ENCODE results near the gene RAP2A.
A peak's percentile ranks its signal among the peaks of the same experiment; 100 is the strongest.

RAP2A gene

GRCh38 chr13:97445522-97446187 lies 11.7 kb downstream of the RAP2A start:
- DNase-seq (no peak), ATAC-seq (replicated peaks) (no peak)
- Mint-ChIP-seq H3K4me1 (ENCODE audit: low read depth in 2 of 2) (peaks cover 19 to 34% of the 10 kb centered on the region in 2 donors), H3K27me3 (no peaks in the 10 kb centered on the region), H3K9me3 (no peaks in the 10 kb centered on the region), H3K4me3 (no peak overlapping the region), H3K36me3 (ENCODE audit: insufficient read depth) (peaks cover 12% of the 10 kb centered on the region), H3K27ac (peak overlapping the region in 1 of 2 donors; percentile 52)

DNA sequence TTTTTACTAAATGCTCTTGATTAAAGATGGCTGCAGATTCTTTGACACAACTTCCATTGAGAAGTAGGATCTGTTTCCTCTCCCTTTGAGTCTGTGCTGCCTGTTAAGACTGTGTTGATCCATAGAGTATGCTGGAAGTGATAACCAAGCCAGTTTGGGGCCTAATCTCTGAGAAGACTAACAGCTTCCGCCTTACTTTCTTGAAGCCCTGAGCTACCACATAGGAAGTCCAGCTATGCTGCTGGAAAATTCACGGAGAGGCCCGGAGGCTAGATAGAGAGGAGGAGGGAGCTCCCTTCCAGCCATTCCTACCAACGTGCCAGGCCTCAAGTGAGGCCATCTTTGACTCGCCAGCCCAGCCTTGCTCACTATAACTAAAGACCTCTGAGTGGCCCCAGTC lies 12.5 kb downstream of the RAP2A start:
- ATAC-seq (replicated peaks) (no peak), DNase-seq (no peak)
- Mint-ChIP-seq H3K27me3 (no peaks in the 10 kb centered on the region), H3K9me3 (no peaks in the 10 kb centered on the region), H3K4me1 (ENCODE audit: low read depth in 2 of 2) (peaks cover 19 to 37% of the 10 kb centered on the region in 2 donors), H3K4me3 (no peak overlapping the region), H3K27ac (peak overlapping the region in 1 of 2 donors; percentile 52), H3K36me3 (ENCODE audit: insufficient read depth) (peaks cover 12% of the 10 kb centered on the region)

GRCh38 chr13:97448503-97449251 lies 14.7 kb downstream of the RAP2A start:
- ATAC-seq (replicated peaks) (no peak), DNase-seq (no peak)
- peaks cover 12% of the 10 kb centered on the region for H3K36me3 Mint-ChIP-seq (ENCODE audit: insufficient read depth)
- peaks cover 19 to 46% of the 10 kb centered on the region in 2 donors for H3K4me1 Mint-ChIP-seq (ENCODE audit: low read depth in 2 of 2)
- H3K9me3 Mint-ChIP-seq: peaks cover 0 to 3% of the 10 kb centered on the region in 2 donors
- H3K4me3 Mint-ChIP-seq: peak overlapping the region in 1 of 2 donors; percentile 5
- no peaks in the 10 kb centered on the region for H3K27me3 Mint-ChIP-seq
- peak overlapping the region; percentile 15 to 49 for H3K27ac Mint-ChIP-seq

DNA sequence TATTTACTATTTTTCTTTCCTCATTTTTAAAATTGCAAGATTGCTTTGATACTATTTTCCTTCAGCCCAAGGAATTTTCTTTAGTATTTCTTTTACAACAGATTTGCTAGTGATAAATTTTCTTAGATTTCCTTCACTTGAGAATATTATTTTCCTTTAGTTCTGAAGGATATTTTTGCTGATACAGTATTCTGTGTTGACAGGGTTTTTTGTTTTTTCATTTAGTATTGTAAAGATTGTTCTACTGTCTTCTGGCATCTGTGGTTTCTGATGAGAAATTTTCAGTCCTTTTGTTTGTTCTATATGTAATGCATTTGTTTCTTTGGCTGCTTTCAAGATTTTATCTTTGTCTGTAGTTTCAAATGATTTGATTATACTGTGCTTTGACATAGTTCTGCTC lies 20.7 kb downstream of the RAP2A start:
- no peak for ATAC-seq (replicated peaks)
- Mint-ChIP-seq H3K4me3 (no peak overlapping the region), H3K4me1 (ENCODE audit: low read depth in 2 of 2) (peaks cover 22 to 42% of the 10 kb centered on the region in 2 donors), H3K36me3 (ENCODE audit: insufficient read depth) (peaks cover 3% of the 10 kb centered on the region), H3K27me3 (no peaks in the 10 kb centered on the region), H3K27ac (no peak overlapping the region), H3K9me3 (peaks cover 0 to 3% of the 10 kb centered on the region in 2 donors)
- DNase-seq: no peak

GRCh38 chr13:97456047-97456446 lies 22.1 kb downstream of the RAP2A start:
- Mint-ChIP-seq H3K36me3 (ENCODE audit: insufficient read depth) (no peaks in the 10 kb centered on the region), H3K4me3 (peak overlapping the region in 1 of 2 donors; percentile 38), H3K4me1 (ENCODE audit: low read depth in 2 of 2) (peaks cover 28 to 53% of the 10 kb centered on the region in 2 donors), H3K27ac (peak overlapping the region in 1 of 2 donors; percentile 29), H3K27me3 (no peaks in the 10 kb centered on the region), H3K9me3 (peaks cover 0 to 3% of the 10 kb centered on the region in 2 donors)
- DNase-seq: no peak
- ATAC-seq (replicated peaks): no peak

- Mint-ChIP-seq H3K4me1 (ENCODE audit: low read depth in 2 of 2) (peaks cover 26 to 36% of the 10 kb centered on the region in 2 donors), H3K27me3 (no peaks in the 10 kb centered on the region), H3K27ac (peak overlapping the region in 1 of 2 donors; percentile 62), H3K4me3 (no peak overlapping the region), H3K36me3 (ENCODE audit: insufficient read depth) (no peaks in the 10 kb centered on the region), H3K9me3 (no peaks in the 10 kb centered on the region)
- no peak for ATAC-seq (replicated peaks)
- no peak for DNase-seq
These were observed 25.3 kb downstream of the RAP2A start for GRCh38 chr13:97459215-97459777.

DNA sequence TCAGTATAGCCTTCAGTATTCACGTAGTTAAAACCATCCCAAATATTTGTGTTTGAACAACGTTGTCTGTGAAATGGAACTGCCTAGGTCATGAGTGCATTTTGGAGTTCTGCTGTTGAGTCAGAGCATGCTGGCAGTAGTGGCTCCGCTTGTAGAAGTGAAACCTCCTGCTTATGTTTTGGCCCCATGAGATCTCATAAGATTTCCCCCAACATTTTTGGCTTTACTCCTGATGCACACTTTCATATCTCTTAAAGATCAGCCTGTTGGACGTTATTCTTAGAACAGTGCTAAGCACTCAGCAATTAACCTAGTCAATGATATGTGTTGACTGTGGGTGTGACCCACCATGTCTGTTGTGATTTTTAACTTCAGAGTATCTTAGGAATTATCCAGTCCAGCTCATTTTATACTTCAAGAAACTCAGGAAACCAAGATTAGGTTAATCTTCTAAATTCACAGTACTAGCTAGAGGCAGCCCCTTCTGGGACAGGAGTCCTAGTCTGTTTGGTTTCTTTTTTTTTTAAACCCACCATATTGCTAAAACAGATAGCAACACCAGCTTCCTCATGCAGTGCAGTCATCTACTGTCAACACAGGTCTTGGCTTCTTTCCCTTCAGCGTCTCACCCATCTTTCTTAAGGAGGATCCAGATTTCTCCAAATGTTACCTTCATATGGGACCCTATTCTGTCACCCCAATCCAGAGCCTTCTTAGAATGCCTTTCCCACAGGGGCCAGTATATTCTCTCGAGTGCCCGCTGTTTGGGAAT lies 26.2 kb downstream of the RAP2A start:
- Mint-ChIP-seq H3K27ac (peak overlapping the region; percentile 62 to 72), H3K4me3 (peak overlapping the region in 1 of 2 donors; percentile 1)
- ATAC-seq (replicated peaks): no peak

GRCh38 chr13:97460853-97461252 lies 26.9 kb downstream of the RAP2A start:
- peaks cover 20 to 28% of the 10 kb centered on the region in 2 donors for H3K4me1 Mint-ChIP-seq (ENCODE audit: low read depth in 2 of 2)
- peak overlapping the region in 1 of 2 donors; percentile 1 for H3K4me3 Mint-ChIP-seq
- DNase-seq (no peak), ATAC-seq (replicated peaks) (no peak)
- no peaks in the 10 kb centered on the region for H3K27me3 Mint-ChIP-seq
- peak overlapping the region in 1 of 2 donors; percentile 72 for H3K27ac Mint-ChIP-seq
- no peaks in the 10 kb centered on the region for H3K9me3 Mint-ChIP-seq
- H3K36me3 Mint-ChIP-seq (ENCODE audit: insufficient read depth): peaks cover under 1% of the 10 kb centered on the region

More for the DNA sequence above, 26.2 kb downstream of the RAP2A start:
- Mint-ChIP-seq H3K36me3 (ENCODE audit: insufficient read depth) (no peaks in the 10 kb centered on the region), H3K9me3 (no peaks in the 10 kb centered on the region), H3K27me3 (no peaks in the 10 kb centered on the region), H3K4me1 (ENCODE audit: low read depth in 2 of 2) (peaks cover 26 to 35% of the 10 kb centered on the region in 2 donors)
- no peak for DNase-seq

- Mint-ChIP-seq H3K9me3 (no peaks in the 10 kb centered on the region), H3K27ac (no peak overlapping the region), H3K4me3 (no peak overlapping the region), H3K4me1 (ENCODE audit: low read depth in 2 of 2) (peaks cover 9 to 15% of the 10 kb centered on the region in 2 donors), H3K27me3 (no peaks in the 10 kb centered on the region), H3K36me3 (ENCODE audit: insufficient read depth) (peaks cover 5% of the 10 kb centered on the region)
- DNase-seq (no peak), ATAC-seq (replicated peaks) (no peak)
These were observed 30.6 kb downstream of the RAP2A start for GRCh38 chr13:97464561-97464960.

GRCh38 chr13:97466722-97467121 lies 32.8 kb downstream of the RAP2A start:
- H3K9me3 Mint-ChIP-seq: no peaks in the 10 kb centered on the region
- DNase-seq (no peak), ATAC-seq (replicated peaks) (no peak)
- peak overlapping the region in 1 of 2 donors; percentile 81 for H3K27ac Mint-ChIP-seq
- H3K36me3 Mint-ChIP-seq (ENCODE audit: insufficient read depth): peaks cover 5% of the 10 kb centered on the region
- H3K4me3 Mint-ChIP-seq: no peak overlapping the region
- no peaks in the 10 kb centered on the region for H3K4me1 Mint-ChIP-seq (ENCODE audit: low read depth in 2 of 2)
- no peaks in the 10 kb centered on the region for H3K27me3 Mint-ChIP-seq

GRCh38 chr13:97468331-97468730 lies 34.4 kb downstream of the RAP2A start:
- ATAC-seq (replicated peaks): no peak
- Mint-ChIP-seq H3K36me3 (ENCODE audit: insufficient read depth) (peaks cover 5% of the 10 kb centered on the region), H3K9me3 (no peaks in the 10 kb centered on the region), H3K27me3 (no peaks in the 10 kb centered on the region), H3K4me3 (no peak overlapping the region), H3K4me1 (ENCODE audit: low read depth in 2 of 2) (no peaks in the 10 kb centered on the region), H3K27ac (no peak overlapping the region)
- DNase-seq: no peak

DNA sequence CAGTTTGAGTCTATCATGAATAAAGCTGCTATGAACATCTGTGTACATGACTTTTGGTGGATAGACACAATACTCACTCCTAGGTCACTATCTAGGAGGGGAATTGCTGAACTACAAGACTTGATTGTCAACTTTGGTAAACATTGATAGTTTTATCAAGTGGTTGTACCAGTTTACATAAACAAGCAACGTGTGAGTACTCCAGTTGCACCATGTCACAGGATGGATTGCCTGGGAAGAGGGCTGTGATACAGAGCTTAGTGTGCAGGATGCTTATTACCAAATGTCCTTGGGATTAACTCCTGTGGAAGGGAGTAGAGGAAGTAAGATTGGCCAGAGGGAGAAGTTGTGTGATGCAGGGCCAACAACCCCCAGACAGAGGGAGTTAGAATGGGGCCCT lies 37.7 kb downstream of the RAP2A start:
- Mint-ChIP-seq H3K27ac (no peak overlapping the region), H3K4me1 (ENCODE audit: low read depth in 2 of 2) (peaks cover 0 to 4% of the 10 kb centered on the region in 2 donors), H3K36me3 (ENCODE audit: insufficient read depth) (no peaks in the 10 kb centered on the region), H3K27me3 (peaks cover 9 to 13% of the 10 kb centered on the region in 2 donors), H3K4me3 (no peak overlapping the region), H3K9me3 (peaks cover 0 to 1% of the 10 kb centered on the region in 2 donors)
- ATAC-seq (replicated peaks) (no peak), DNase-seq (no peak)

DNA sequence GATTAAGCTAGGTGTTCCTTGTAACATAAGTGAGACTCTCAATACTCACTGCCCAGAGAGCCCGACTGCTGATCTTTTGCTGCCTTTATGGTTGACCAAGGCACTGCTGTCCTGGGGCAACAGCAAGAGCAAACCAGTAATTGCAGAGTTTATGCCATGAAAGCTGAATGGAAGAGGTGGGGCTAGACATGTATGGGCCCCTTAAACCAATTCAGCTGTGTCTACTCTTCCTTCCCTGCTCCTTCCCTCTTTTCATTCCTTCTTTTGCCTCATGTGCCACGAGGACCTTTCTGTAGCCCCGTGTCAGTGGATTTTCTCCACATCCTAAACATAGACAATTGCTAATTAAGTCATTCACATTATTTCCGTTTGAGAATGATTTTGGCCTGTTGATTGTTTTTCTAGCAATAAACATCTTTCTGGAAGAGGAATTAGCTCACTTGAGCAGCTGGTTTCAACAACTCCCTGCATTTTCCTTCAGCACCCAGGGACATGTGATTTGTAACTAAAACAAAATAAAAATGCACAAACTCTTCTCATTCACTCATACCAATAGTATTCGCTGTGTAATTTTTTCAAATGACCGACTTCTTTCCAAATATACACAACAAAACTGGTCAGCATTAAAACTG lies 40.5 kb downstream of the RAP2A start:
- Mint-ChIP-seq H3K9me3 (peaks cover 0 to 1% of the 10 kb centered on the region in 2 donors), H3K27ac (no peak overlapping the region), H3K36me3 (ENCODE audit: insufficient read depth) (no peaks in the 10 kb centered on the region), H3K4me1 (ENCODE audit: low read depth in 2 of 2) (peaks cover 0 to 4% of the 10 kb centered on the region in 2 donors), H3K4me3 (no peak overlapping the region), H3K27me3 (peaks cover 13% of the 10 kb centered on the region in 2 donors)
- DNase-seq: no peak
- no peak for ATAC-seq (replicated peaks)

Measured in effector memory CD8-positive, alpha-beta T cell (primary cell).